HK-2 (cell line): Measurements from ENCODE around the gene TMEM207.
"Not testable (repeated sequence)": the region's sequence is repeated elsewhere in the genome, so short reads cannot be mapped to it uniquely, and the experiment has no call there.

Experiments used
- DNase-seq: peaks from one replicate; pipeline ENCODE4 v3.0.0-alpha.2; 2018; ENCODE audit not compliant: unreplicated experiment

Gene TMEM207

DNA sequence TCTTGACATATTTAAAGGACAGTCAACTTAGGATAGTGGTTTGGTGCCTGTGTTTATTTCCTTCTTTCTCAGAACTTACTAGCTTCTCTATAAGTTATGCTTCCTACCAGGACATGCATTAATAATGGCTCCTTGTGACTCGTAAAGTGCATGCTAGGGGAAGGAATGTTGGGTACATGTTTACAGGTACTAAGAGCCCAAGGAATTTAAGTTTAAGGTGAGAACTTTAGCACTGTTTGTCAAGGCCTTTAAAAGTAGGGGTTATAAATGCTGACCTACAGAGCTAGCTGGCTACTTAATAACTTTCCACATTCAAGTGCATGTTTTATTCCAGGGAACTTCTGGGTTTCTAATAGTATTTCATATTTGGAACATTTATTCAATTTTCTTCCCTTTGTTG is at the start of gene TMEM207:
TMEM207 (minus strand) TSS at position 101 of the 400 bp plus-strand sequence; CDS start at position 9, 92 bp downstream.
- no peak for DNase-seq

- no peak for DNase-seq
Observed at GRCh38 chr3:190499122-190499521, 49.4 kb upstream of the TMEM207 start.

DNA sequence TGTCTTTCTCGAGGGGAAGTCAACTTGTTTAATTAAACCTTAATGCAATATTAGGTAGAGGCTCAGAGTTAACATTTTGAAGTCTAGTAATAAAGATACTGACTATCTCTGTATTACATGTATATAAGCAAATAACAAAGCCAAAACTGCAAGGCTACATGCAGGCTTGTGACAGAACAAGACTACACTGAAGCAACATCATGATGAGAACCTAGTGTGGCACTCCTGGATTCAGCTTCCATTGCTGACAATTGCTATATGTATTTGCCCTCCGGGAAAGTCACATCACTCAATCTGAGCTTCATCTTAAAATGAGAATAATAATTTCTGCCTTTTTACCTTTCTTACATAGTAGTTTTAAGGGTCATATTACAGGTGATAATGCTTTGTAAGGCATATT is 48.6 kb upstream of the TMEM207 start:
- DNase-seq, result no peak

DNA sequence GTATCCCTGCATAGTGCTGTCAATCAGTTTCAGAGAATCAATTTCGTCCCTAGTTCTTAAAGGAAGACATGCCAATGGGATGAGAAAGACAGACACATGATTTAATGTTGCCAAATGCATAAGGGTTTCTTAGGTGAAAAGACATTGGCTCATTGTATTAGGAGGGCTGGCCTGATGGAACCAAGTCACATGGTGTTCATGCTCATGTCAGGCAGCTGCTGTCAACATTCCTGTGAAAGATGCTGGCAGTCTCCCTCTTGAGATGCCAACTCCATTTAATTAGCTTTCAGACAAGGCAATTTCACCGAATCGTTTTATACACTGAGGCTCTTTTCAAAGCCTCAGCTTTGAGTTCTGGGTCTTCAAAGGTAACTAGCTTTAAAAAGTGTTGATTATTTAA is 48.1 kb upstream of the TMEM207 start:
- no peak for DNase-seq

DNA sequence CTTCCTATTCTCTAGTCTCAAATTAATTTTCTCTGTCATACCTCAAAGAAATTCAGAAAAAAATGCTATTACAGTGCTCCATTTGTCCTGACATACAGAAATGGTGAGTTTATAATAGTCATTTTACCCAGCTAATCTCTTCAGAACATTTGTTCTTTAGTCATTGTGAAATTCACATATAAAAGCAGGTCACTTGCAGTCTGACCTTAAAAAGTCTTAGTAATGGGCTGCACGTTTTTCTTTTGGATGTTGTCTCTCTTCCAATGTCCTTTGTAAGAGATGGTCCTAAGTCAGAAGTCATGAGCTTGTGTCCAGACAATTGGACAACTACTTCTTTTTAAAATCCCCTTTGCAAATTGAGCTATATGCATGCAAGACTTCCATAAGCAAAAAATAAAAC is 47.2 kb upstream of the TMEM207 start:
- no peak for DNase-seq

DNA sequence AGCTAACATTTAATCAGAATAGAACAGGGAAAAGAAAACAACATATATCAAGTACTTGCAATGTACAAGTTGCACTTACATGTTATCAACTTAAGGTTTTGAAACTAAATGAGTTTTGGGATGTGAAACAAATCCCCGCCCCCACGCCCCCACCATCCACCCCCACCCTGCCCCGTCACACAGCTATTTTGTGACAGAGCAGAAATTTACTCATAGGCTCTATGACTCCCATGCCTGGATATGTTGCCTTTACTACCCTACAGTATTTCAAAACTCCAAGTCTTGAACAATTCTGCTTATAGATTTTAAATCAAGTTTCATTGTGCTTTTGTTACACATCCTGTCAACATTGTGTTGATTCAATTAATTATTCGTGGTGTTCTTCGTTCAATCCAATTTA is 46.1 kb upstream of the TMEM207 start:
- DNase-seq, result no peak

DNA sequence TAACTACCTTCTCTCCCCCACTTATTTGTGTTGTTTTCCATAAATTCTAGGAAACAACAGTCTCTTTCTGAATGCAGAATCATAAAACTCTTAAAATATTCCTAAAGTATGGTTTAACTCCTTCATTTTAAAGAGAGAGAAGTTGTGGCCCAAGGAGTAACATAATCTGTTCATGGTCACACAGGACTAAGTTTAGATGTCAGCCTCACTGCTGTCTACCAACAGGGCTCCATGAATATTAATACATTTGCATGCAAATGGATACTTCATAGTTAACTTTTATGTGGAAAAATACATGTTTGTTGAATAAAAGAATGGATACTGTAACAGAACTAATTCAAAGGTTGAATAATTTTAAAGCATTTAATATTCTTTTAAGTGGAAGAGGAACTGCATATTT is 45.7 kb upstream of the TMEM207 start:
- no peak for DNase-seq

DNA sequence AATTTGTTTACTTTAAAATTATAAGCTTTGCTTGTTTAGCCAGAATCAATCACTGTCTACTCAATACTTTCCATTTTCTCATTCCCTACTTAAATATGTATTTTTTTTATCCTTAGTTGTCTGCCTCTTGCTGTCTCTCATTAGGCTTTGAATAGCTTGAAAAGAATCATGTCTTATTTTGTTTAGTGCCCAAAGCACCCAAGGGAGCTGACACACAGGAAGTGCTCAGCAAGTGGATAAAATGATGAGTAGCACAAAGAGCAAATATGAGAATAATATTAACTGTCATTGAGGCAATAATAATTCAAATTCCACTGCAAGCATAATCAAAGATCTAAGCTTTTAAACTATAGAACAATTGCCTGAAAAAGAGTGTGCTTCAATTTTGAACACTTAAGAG is 45.2 kb upstream of the TMEM207 start:
- no peak for DNase-seq

- no peak for DNase-seq
Observed at GRCh38 chr3:190492966-190493365, 43.3 kb upstream of the TMEM207 start.

DNA sequence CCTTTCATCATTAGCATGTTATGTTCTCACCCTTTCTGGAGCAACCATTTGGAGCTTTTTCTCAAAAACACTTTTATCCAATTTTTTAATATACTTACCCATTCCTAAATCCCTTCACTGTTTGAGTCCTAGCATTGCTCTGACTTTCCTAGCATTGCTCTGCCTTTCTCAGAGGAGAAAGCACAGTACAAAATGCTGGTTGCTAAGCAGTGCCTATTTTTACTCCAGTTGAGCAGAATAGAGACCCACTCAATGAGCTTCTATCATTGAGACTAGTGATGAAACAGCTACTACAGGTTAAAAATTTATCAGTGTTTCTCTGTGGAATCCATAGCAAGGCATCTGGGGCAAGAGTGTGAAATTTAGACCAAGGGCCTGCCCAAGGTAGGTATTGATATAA is 42.4 kb upstream of the TMEM207 start:
- no peak for DNase-seq

DNA sequence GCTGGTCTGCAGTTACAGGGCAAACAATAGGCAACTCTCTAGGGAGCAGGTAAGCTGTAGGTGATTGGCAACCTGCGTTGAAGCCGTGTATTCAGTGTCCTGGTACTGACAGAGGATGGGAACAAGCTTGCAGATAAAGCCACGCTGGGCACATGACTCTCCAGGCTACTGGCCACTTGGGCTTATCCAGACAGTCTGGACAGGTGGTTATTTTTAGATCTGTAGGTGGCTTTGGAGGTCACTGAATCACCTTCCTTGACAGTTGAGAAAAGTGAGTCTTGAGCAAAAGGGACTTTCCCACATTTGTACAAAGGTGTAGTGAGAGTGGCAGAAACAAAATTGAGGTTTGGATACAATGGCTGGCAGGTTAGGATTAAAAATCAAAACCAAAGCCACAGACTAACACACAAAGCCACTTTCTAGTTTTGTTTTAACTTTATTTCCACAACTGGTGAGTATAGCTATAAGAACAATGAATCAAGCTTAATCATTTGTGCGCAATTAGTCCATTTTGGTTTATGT is 41.9 kb upstream of the TMEM207 start:
- peak; percentile 56 for DNase-seq

GRCh38 chr3:190486908-190487607 is 37.4 kb upstream of the TMEM207 start:
- DNase-seq, result no peak

DNA sequence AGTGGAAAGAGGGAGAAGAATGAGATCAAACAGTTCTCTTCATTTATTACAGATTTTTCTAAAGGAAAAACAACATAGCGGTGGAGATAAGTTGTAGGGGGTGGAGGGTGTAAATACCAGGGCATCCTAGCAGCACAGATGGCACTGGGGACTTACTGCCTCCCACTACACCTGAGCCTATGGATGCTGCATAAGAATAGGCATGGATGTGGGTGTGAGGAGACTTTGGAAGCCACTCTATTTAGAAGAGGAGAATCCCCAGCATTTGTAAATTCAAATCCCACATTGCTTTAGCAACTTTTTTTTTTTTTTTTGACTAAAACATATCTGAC is 36.8 kb upstream of the TMEM207 start:
- DNase-seq, result no peak

GRCh38 chr3:190485830-190486532 is 36.3 kb upstream of the TMEM207 start:
- DNase-seq, result no peak

DNA sequence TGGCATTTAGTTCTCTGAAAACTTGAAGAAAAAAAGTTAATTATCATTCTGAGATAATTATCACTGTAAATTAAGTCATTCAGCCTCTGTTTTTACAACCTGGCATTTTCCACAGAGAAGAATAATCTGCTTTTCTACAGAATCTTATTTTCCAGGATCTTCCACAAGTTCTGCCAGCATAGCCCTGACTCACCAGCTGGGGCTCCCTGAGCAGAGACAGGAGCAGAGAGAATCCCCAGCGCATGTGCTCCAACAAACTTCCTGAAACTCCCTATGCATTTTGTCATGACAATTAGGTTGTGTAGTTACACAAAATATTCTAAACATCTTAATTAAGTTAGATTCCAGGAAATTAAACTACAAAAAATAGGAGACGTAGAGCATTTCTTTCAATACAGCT is 32.1 kb upstream of the TMEM207 start:
- no peak for DNase-seq

DNA sequence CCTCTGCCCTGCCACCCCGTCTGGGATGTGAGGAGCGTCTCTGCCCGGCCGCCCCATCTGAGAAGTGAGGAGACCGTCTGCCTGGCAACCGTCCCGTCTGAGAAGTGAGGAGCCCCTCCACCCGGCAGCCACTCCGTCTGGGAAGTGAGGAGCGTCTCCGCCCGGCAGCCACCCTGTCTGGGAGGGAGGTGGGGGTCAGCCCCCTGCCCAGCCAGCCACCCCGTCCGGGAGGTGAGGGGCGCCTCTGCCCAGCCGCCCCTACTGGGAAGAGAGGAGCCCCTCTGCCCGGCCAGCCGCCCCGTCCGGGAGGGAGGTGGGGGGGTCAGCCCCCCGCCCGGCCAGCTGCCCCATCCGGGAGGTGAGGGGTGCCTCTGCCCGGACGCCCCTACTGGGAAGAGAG is 23.6 kb upstream of the TMEM207 start:
- DNase-seq, result not testable (repeated sequence)

DNA sequence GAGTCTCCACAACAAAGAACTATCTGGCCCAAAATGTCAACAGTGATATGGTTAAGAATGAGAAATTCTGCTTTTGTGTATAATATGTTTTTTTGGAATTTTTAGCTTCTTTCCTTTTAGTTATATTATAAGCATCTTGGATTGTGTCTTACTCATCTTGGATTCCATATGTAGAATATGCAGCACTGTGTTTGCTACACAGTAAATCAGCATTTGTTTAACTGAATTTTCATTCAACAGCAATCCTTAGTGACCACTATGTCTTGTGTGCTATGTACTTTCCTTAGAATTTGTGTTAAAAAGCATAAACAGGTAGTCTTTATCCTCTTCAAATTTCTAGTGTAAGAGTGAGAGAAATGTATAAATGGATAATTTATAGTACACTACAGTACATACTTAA is 18.2 kb upstream of the TMEM207 start:
- no peak for DNase-seq

GRCh38 chr3:190458040-190458439 is 8.3 kb upstream of the TMEM207 start:
- DNase-seq, result no peak

DNA sequence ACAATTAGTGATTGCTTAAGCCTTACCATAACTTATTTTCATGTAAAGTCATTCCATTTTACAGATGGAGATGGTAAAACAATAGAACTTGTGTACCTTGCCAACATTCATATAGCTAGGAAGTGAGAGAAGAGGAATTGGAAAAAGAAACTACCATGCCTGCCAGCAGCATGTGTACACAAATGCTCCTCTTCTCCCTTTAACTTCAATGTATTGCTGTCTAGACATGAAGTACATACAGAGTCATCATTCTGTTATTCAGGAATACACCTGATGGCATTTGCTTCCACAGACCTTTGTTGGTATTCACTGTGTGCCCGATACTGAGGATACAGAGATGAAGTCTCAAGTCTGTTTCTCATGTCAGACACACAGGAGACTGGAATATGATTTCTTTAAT is 7.1 kb upstream of the TMEM207 start:
- DNase-seq, result no peak

- no peak for DNase-seq
Observed at GRCh38 chr3:190455828-190456227, 6.1 kb upstream of the TMEM207 start.

DNA sequence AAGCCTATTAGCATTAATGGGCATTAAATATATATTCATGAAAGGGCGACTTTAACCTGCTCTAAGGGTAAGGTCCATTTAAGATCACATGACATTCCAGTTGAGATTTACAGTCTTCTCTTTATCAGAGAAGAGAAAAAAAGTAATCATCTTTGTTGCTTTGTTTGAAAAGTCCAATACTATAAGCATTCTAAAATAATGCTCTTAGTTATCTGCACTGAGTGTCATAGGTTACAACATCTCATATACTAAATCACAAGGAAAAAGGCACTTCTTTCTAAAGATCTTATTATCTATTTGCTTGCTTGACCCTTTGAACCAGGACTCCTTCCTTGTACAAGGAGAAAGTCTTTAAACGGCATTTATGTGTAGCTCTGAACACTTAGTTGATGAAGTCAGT is 1.4 kb downstream of the TMEM207 start:
- no peak for DNase-seq

DNA sequence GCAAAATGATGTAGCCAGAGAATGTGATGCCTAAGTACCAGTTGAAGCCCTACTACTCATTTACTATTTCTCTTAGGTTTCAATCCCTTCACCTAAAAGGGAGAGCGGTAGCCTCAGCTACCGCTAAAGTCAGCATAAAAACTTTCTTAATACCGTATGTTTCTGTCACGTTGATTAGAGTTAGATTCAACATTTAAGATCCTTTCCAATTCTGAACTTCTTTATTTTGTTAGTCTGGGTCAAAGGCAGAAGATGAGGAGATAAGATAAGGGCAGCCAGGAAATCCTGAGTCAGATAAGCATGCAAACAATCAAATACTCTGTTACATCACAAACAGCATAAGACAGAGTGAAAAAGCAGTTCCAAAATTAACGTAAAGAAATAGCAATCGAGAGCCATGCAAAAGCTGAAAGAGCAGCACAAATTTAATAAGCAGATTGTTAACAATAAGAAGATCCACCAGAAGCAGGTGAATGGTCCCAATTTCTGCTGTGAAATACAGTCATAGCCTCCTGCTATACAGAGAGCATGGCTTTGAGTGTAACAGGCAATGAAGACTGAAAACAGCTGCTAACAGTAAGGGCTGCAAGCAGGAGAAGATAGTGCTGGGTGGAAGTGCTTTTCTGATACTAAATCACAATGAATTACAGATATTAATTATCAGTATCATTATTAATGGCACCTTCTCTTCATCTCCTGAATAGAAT is 3.0 kb downstream of the TMEM207 start:
- DNase-seq, result no peak

GRCh38 chr3:190444576-190445145 is 5.0 kb downstream of the TMEM207 start:
- DNase-seq, result no peak
